Eye (tissue), 1 donor: ENCODE results near the gene MTG2.

Experiments
- DNase-seq: peaks from one replicate; pipeline ENCODE4 v3.0.0-alpha.2; 2015

The MTG2 gene

GRCh38 chr20:62236766-62237513, 54.1 kb downstream of the MTG2 start:
- DNase-seq, result peak; percentile 95

- DNase-seq, result no peak
These were observed 54.6 kb downstream of the MTG2 start for GRCh38 chr20:62237514-62237800.

GRCh38 chr20:62237801-62238568, 55.2 kb downstream of the MTG2 start, which contains the start of gene OSBPL2:
OSBPL2 (plus strand) TSS chr20:62238521; CDS start chr20:62256185, 17,664 bp downstream.
- DNase-seq, result peak; percentile 100

- DNase-seq, result no peak
These were observed 55.9 kb downstream of the MTG2 start for GRCh38 chr20:62238569-62239277.

- DNase-seq, result no peak
These were observed 56.6 kb downstream of the MTG2 start for GRCh38 chr20:62239278-62239879.

- no peak for DNase-seq
These were observed 57.3 kb downstream of the MTG2 start for GRCh38 chr20:62240020-62240685.

GRCh38 chr20:62241506-62241905, 58.7 kb downstream of the MTG2 start:
- DNase-seq, result no peak

- DNase-seq, result no peak
These were observed 59.3 kb downstream of the MTG2 start for GRCh38 chr20:62242176-62242575.

- no peak for DNase-seq
These were observed 60.3 kb downstream of the MTG2 start for GRCh38 chr20:62243106-62243505.

- DNase-seq, result no peak
These were observed 61.2 kb downstream of the MTG2 start for GRCh38 chr20:62243906-62244515.

- DNase-seq, result no peak
These were observed 61.8 kb downstream of the MTG2 start for GRCh38 chr20:62244644-62245108.

- no peak for DNase-seq
These were observed 63.1 kb downstream of the MTG2 start for GRCh38 chr20:62245911-62246280.

- DNase-seq, result no peak
These were observed 63.6 kb downstream of the MTG2 start for GRCh38 chr20:62246431-62246830.

- peak; percentile 68 for DNase-seq
These were observed 64.2 kb downstream of the MTG2 start for GRCh38 chr20:62246872-62247652.

- no peak for DNase-seq
These were observed 66.2 kb downstream of the MTG2 start for GRCh38 chr20:62248890-62249560.

- DNase-seq, result no peak
These were observed 69.6 kb downstream of the MTG2 start for GRCh38 chr20:62252342-62252966.
